Stimulated activated CD4-positive, alpha-beta T cell treated with anti-CD3 and anti-CD28 coated beads, Interleukin-4, amount 100 ng/mL, for 24 hours (primary cell): ENCODE data around the gene MVB12B.
"Not testable (repeated sequence)": the region's sequence is repeated elsewhere in the genome, so short reads cannot be mapped to it uniquely, and the experiment has no call there.

ENCODE experiments used
- DNase-seq: peaks from one replicate; pipeline ENCODE4 v3.0.0-alpha.2; 2020

Gene MVB12B

GRCh38 chr9:126457175-126457547 is 130.5 kb downstream of the MVB12B start:
- no peak for DNase-seq

GRCh38 chr9:126457890-126458289 is 131.3 kb downstream of the MVB12B start:
- no peak for DNase-seq

GRCh38 chr9:126459126-126459525 is 132.5 kb downstream of the MVB12B start:
- DNase-seq: no peak

GRCh38 chr9:126459546-126459945 is 132.9 kb downstream of the MVB12B start:
- DNase-seq: no peak

GRCh38 chr9:126459965-126460843 is 133.6 kb downstream of the MVB12B start:
- DNase-seq: no peak

GRCh38 chr9:126461029-126461428 is 134.4 kb downstream of the MVB12B start:
- no peak for DNase-seq

- no peak for DNase-seq
Observed at GRCh38 chr9:126461608-126462007, 135.0 kb downstream of the MVB12B start.

GRCh38 chr9:126462617-126463016 is 136.0 kb downstream of the MVB12B start:
- DNase-seq: no peak

GRCh38 chr9:126463426-126463825 is 136.8 kb downstream of the MVB12B start:
- DNase-seq: no peak

GRCh38 chr9:126464694-126465441 is 138.2 kb downstream of the MVB12B start:
- DNase-seq: no peak

- DNase-seq: no peak
Observed at GRCh38 chr9:126465977-126466376, 139.3 kb downstream of the MVB12B start.

GRCh38 chr9:126468141-126468825 is 141.7 kb downstream of the MVB12B start:
- no peak for DNase-seq

GRCh38 chr9:126470241-126470993 is 143.8 kb downstream of the MVB12B start:
- DNase-seq: peak; percentile 11

- DNase-seq: peak; percentile 77
Observed at GRCh38 chr9:126471084-126471624, 144.5 kb downstream of the MVB12B start.

- DNase-seq: no peak
Observed at GRCh38 chr9:126472198-126472947, 145.7 kb downstream of the MVB12B start.

GRCh38 chr9:126472948-126473298 is 146.3 kb downstream of the MVB12B start:
- DNase-seq: no peak

- no peak for DNase-seq
Observed at GRCh38 chr9:126474206-126474765, 147.7 kb downstream of the MVB12B start.

- DNase-seq: no peak
Observed at GRCh38 chr9:126474786-126475485, 148.3 kb downstream of the MVB12B start.

GRCh38 chr9:126475933-126476555 is 149.4 kb downstream of the MVB12B start:
- no peak for DNase-seq

GRCh38 chr9:126477432-126477831 is 150.8 kb downstream of the MVB12B start:
- not testable (repeated sequence) for DNase-seq
